AG04450 (cell line): Measurements from ENCODE around the gene GDPD1. TPM values are rescaled to one million over a fixed set of nuclear protein-coding genes. Genes with fewer than 3 reads are reported as not detected.
"Not testable (repeated sequence)": the region's sequence is repeated elsewhere in the genome, so short reads cannot be mapped to it uniquely, and the experiment has no call there.

ENCODE experiments used
- CTCF ChIA-PET: fragments of 300-600, 350-600 bp; formaldehyde crosslinking; extraction: SDS; loops from one replicate; lab custom pipeline; 2022; ENCODE audit warnings: antibody characterized with exemption, inconsistent platforms; lab: Charles Lee
- POLR2A ChIA-PET: fragments of 350-600 bp; formaldehyde crosslinking; extraction: SDS; loops from one replicate; lab custom pipeline; 2021; ENCODE audit warnings: antibody characterized with exemption, inconsistent platforms; lab: Yijun Ruan, JAX
- DNase-seq: peaks from one replicate; pipeline ENCODE4 v3.0.0-alpha.2; 2011; ENCODE audit warnings: low read depth, low spot score
- H3K27ac ChIP-seq: one replicate; pipeline ENCODE4 v1.5.1; 2012; ENCODE audit warnings: low read depth, low read length, control low read depth
- H3K27me3 ChIP-seq: one replicate; pipeline ENCODE4 v1.6.0; 2012; ENCODE audit warnings: low read length; ENCODE audit not compliant: control insufficient read depth, insufficient read depth
- H3K4me3 ChIP-seq: 2 replicates; pipeline ENCODE4 v1.5.1; 2011; ENCODE audit warnings: mild to moderate bottlenecking, low read depth, low read length, control low read depth
- H3K9me3 ChIP-seq: 2 replicates; pipeline ENCODE4 v1.5.1; 2012; ENCODE audit warnings: low read length; ENCODE audit not compliant: control insufficient read depth, insufficient read depth
- polyA plus RNA-seq: library from polyadenylated mRNA; depleted of rRNA; stranded (reverse); fragments of >200 nt; gene quantifications from 2 replicates; pipeline ENCODE4 v1.2.3, GENCODE V29; 2011
- TF ChIP-seq, protein P1 (sequence below): IDR thresholded peaks from 2 replicates; pipeline ENCODE4 v1.5.1; 2011; ENCODE audit warnings: low read depth, low read length, control low read depth, inconsistent platforms

The GDPD1 gene
- polyA plus RNA-seq, 1 experiment: 2.7 TPM

- ChIA-PET CTCF (interaction anchor here (1.7 kb wide), 1 partner anchor 222 kb away, joined by 5 read pairs; no protein-coding TSS in a partner anchor), POLR2A (no interaction called here)
- TF ChIP-seq, protein P1, sequence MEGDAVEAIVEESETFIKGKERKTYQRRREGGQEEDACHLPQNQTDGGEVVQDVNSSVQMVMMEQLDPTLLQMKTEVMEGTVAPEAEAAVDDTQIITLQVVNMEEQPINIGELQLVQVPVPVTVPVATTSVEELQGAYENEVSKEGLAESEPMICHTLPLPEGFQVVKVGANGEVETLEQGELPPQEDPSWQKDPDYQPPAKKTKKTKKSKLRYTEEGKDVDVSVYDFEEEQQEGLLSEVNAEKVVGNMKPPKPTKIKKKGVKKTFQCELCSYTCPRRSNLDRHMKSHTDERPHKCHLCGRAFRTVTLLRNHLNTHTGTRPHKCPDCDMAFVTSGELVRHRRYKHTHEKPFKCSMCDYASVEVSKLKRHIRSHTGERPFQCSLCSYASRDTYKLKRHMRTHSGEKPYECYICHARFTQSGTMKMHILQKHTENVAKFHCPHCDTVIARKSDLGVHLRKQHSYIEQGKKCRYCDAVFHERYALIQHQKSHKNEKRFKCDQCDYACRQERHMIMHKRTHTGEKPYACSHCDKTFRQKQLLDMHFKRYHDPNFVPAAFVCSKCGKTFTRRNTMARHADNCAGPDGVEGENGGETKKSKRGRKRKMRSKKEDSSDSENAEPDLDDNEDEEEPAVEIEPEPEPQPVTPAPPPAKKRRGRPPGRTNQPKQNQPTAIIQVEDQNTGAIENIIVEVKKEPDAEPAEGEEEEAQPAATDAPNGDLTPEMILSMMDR: no peak
- Histone ChIP-seq H3K4me3 (no peak overlapping the region), H3K27ac (no peak overlapping the region), H3K9me3 (no peaks in the 10 kb centered on the region; the same call in 1 of the 2 replicates), H3K27me3 (no peaks in the 10 kb centered on the region)
- DNase-seq: no peak
These were observed 941 bp upstream of the GDPD1 start for GRCh38 chr17:59219370-59219769.

DNA sequence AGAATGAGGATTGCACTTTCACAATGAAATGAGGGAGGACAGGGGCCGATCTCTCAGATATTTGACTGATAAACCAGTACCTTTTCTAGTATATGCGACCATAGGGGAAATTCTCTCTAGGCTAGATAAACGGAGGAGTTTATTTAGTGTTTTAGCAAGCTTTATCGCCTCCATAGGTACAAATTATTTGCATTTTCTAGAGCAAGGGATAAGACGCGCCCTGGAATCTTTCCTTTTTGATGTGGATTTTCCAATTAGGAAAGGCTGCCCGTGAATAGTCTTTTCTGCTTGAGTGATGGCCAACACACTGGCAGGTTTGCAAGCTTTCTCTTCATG, 351 bp upstream of the GDPD1 start:
- TF ChIP-seq, protein P1: no peak
- POLR2A ChIA-PET: interaction anchor here (0.6 kb wide), 1 partner anchor 65 kb away, joined by 3 read pairs; the partner anchor contains the start of genes PRR11 and SKA2
- Histone ChIP-seq H3K4me3 (peak overlapping the region; percentile 52), H3K9me3 (no peaks in the 10 kb centered on the region; the same call in 1 of the 2 replicates), H3K27me3 (no peaks in the 10 kb centered on the region), H3K27ac (no peak overlapping the region)
- CTCF ChIA-PET: interaction anchor here (0.5 to 1.7 kb wide), 7 partner anchors 9 to 486 kb away, joined by 3 to 5 read pairs (median 3); no protein-coding TSS in a partner anchor
- DNase-seq: no peak

DNA sequence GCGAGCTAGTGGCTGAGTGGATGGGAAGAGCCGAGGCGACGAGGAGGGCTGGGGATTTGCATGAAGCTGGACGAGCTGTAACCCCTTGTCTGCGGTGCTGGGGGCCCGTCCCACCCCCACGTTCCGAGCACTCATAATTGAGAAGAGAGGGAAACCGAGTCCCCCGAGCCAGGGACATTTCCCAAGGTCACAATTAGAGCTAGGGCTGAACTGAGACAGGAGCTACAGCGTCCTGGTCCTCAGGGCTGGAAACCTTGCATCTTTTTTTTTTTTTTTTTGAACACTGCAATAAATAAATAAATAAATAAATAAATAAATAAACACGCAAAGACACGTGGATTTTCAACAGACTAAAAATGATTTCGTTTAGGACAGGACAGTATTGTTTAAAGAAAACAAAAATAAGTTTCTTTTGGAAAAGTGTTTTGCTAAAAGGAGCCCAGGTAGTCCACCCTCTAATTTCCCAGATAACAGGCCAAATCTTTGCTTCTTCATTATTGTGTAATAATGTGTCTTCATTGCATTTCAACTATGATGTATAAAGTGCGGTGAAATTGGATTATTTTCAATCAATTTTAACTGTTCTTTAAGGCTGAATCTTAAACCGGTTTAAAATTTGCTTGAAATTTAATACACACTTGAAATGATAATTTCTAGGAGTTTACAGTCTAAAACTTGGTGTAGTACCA, 992 bp downstream of the GDPD1 start:
- CTCF ChIA-PET: interaction anchor here (0.6 kb wide), 1 partner anchor 856 kb away, joined by 4 read pairs; no protein-coding TSS in a partner anchor
- DNase-seq: no peak

DNA sequence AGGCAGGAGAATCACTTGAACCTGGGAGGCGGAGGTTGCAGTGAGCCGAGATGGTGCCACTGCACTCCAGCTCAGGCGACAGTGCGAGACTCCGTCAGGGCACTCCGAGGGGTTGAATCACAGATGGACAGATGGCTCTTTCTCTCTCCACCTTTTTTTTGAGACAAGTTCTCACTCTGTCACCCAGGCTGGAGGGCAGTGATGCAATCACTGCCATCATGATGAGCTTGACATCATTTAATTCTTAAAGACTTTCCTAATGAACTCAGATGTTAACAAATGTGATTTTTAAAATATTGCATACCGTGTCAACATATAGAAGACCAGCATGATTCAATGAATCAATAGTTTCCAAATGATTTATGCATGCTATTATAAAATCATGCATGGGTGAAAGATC, 3.5 kb downstream of the GDPD1 start:
- ChIA-PET CTCF (interaction anchor here (0.6 kb wide), 1 partner anchor 1150 kb away, joined by 3 read pairs; no protein-coding TSS in a partner anchor), POLR2A (no interaction called here)
- Histone ChIP-seq H3K27ac (no peak overlapping the region), H3K4me3 (no peak overlapping the region), H3K9me3 (no peaks in the 10 kb centered on the region; the same call in 1 of the 2 replicates), H3K27me3 (no peaks in the 10 kb centered on the region)
- no peak for DNase-seq
- TF ChIP-seq, protein P1: no peak

More for the DNA sequence above, 992 bp downstream of the GDPD1 start:
- Histone ChIP-seq H3K4me3 (peak overlapping the region; percentile 92), H3K9me3 (no peaks in the 10 kb centered on the region; the same call in 1 of the 2 replicates), H3K27me3 (no peaks in the 10 kb centered on the region), H3K27ac (no peak overlapping the region)
- POLR2A ChIA-PET: no interaction called here
- TF ChIP-seq, protein P1: no peak

DNA sequence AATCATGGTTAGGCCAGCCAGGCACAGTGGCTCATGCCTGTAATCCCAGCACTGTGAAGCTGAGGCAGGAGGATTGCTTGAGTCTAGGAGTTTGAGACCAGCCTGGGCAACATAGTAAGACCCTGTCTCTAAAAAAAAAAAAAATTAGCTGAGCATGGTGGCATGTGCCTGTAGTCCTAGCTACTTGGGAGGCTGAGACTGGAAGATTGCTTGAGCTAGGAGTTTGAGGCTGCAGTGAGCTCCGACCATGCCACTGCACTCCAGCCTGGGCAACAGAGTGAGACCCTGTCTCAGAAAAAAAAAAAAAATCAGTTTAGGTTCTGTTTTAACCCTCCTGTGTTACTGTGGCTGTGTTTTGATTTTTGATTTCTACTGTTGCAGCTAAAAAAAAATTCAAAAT, 8.3 kb downstream of the GDPD1 start:
- H3K9me3 ChIP-seq, POLR2A ChIA-PET: not testable (repeated sequence)

More for the DNA sequence above, 8.3 kb downstream of the GDPD1 start:
- H3K27ac ChIP-seq, H3K27me3 ChIP-seq, DNase-seq, H3K4me3 ChIP-seq: not testable (repeated sequence)
- CTCF ChIA-PET: interaction anchor here (0.6 kb wide), 3 partner anchors 82 to 1758 kb away, joined by 3 to 4 read pairs (median 4); no protein-coding TSS in a partner anchor
